NCI-H1048 (cell line): Measurements from ENCODE around the gene TP53INP2.
"Not testable (repeated sequence)": the region's sequence is repeated elsewhere in the genome, so short reads cannot be mapped to it uniquely, and the experiment has no call there.

Source experiments
- DNase-seq: peaks from one replicate; lab custom pipeline; 2025; lab: John Stamatoyannopoulos, UW

Gene TP53INP2

DNA sequence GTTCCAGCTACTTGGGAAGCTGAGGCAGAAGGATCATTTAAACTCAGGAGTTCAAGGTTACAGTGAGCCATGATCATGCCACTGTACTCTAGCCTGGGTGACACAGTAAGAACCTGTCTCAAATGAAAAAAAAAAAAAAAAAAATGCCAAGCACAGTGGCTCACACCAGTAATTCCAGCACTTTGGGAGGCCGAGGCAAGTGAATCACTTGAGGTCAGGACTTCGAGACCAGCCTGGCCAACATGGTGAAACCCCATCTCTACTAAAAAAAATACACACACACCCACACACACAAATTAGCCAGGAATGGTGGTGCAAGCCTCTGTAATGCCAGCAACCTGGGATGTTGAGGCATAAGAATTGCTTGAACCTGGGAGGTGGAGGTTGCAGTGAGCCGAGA lies 18.4 kb downstream of the TP53INP2 start:
- not testable (repeated sequence) for DNase-seq

DNA sequence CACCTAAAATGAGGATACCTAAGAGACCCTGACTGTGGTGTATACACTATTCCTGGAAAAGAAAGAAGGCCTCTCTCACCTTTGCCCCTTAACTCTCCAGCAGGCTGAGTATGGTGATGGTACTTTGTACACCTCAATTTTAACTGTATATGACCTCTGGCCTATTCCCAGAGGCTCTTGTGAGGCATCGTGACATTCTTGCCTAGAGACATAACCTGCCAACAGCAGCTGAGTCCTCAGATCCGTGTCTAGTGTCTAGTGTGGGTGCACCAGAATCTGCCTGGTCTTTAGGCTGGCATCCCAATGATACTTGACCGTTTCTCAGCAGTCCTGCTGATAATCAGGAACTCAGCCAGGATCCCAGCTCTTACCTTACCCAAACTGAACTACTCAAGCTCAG lies 20.0 kb downstream of the TP53INP2 start:
- DNase-seq: no peak

DNA sequence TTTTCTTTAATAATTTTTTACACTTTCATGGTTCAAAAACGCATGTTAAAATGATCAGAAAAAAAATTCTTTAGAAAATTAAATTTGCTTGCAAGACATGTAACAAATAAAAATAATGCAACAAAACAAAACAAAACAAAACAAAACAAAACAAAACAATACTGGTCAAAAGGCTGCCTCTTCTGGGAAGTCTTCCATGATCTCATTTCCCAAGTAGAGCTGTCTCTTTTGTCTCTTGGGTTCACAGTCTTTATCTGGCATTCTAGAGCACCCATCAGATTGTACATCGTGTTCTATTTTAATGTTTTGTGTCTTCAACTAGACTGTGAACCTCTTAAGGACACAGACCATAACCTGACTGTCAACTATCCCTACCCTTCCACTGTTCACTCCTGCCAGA lies 25.3 kb downstream of the TP53INP2 start:
- DNase-seq: no peak

DNA sequence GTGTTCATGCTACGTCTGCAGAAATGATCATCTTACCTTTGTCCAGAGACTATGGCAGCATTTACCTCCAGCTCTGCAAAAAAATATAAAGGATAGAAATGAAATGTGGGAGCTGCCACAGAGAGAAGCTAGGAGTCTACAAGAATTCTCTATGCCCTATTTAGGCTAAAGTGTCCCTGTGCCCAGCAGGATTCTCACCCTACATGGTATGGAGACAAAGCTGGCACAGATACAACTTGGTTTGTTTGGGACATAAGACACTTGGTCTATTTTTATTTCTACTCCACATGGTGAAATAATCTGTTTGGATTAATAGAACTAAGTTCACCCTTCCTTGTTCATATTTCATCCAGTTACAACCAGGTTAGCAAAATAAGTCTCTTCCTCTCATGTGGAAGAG lies 28.4 kb downstream of the TP53INP2 start:
- no peak for DNase-seq

DNA sequence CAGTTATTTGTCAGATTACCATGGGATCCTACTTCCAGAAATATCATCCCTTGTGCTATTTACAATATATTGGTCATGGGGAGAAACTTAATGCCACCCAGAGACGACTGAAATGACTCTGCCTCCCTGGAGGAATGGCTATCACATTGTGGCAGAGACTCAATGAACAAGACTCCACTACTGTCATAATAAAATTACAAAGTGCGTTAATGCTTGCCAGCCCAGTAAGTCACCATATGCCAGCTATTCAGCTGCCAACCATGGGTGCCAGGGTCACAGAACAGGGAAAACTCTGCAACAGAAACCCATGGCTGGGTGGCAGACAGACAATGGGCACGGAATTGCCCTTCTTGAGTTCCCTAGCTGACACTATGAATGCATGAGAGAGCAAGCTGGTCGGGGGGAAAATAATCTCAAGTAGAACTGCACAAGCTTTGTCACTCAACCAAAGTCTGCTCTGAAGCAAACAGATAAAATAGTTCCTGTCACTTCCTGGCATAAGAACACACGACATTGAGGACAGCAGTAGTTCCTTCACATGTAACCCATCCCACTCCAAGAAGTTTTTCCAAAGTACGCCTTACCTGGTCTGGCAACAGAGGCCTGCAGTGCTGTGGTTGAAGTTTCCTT lies 32.1 kb downstream of the TP53INP2 start:
- no peak for DNase-seq

DNA sequence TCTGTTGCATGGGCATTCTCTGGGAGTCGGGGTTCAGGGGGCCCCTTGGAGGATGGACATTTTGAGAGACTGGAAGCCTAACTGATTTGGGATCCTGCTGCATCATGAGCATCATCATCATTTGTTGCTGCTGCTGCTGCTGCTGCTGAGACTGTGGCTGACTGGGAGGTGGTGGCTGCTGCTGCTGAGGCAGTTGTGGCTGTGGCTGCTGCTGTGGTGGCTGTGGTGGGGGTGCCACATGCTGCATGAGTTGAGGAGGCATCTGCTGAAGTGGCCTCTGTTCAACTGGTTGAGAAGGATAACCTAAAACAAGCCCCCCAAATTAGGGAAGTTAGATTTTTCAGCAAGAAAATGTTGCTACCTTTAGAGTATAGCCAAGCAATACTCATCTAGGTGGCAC lies 38.9 kb downstream of the TP53INP2 start:
- DNase-seq: no peak

DNA sequence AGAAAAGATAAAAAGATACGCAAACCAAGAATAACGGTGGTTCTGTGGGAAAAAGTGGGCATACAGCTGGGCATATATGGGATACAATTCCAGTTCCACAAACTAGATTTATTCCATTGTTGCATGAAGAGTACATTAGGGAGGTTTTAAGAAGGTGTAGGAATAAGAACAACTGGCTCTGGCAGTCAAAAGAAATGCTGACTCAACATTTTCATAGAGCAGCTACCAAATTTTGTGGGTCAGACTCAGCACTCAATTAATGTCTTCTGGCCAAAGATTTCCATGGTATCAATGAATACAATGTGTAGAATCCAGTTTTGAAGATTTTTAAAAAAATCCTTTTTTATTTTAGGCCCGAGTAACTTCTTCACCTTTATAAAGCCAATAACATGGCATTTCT lies 40.2 kb downstream of the TP53INP2 start:
- DNase-seq: no peak

DNA sequence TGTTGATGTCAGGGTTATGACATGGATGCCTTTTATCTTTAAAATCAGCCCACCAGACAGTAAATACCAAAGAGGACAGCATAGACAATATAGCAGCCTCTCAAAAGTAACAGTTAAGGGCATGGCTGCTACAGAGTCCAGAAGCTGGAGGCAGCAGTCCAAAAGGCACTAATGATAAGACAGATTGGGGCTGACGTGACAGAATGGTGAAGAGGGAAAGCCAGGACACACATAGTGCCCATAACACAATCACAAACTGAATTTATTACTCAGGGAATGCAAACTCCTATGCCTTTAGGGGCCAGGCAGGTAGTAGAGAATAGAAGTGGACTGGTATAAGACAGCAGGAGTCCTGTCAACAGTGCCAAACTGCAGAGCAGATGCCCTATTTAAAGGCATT lies 40.7 kb downstream of the TP53INP2 start:
- no peak for DNase-seq

DNA sequence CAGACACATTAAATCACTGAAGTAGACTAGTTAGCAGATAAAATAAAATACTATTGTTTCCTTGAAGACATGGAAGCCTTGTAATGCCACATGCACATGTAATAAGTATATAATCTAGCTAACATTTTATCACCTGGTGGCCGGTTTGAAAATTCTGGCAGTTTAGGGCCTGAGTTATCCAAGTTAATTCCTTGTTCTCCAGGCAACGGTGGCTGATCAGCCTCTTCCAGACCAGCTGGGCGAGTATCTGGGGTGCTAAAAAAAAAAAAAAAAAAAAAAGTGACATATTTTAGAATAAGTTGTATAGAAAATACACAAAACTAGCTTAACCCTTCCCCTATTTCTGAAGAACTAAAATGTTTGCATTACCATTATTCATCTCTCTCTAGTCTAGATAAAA lies 42.5 kb downstream of the TP53INP2 start:
- no peak for DNase-seq

DNA sequence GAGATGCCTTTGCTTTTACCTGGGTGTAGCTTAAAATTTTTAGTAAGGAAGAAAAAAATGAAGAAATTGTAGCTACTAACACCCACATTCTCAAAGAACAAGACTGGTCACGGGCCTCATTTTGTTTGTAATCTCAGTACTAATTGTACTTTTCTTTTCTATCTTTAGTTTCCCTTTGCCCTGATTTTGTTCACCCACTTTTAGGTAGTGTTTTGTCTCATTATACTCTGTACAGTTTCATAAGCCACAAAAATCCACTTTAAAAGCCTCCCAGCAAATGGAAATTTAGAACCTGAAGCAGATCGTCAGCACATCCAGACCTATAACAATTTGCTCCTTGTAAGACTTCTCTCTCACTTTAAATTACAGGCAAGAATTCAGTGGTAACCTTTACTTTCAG lies 43.3 kb downstream of the TP53INP2 start:
- DNase-seq: no peak

DNA sequence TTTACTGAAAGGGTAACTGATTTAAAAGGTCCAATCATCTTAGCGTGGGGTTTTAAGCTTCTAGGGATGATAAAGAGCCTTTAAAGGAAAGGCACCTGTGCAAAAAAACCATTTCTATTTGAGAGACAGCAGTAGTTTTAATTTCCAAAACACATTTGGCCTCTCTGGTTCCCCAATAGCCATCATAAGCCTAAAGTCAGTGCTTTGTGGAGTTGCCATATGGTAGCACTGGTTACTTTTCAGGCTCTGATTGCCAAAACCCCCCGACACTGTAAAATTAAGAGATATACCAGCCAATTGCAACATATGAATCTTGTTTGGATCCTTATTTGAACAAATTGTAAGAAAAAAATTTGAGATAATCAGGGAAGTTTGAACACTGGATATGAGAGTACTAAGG lies 44.6 kb downstream of the TP53INP2 start:
- no peak for DNase-seq

DNA sequence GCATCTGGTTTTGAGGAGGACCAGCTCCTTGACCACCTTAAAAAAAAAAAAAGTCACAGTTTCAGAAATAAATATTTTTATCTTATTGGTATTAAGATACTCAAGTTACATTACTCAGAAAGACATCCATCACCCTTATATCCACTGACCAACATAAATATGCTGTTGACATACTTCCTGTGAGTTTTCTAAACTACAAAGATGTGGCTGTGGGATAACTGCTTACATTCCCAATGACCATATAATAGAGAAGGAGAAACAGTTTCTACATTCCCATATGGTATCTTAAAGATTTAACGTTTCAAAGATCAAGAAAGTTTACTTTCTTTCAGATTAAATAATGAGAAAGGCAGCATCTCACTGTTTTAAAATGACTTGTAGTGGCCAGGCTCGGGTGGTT lies 46.3 kb downstream of the TP53INP2 start:
- no peak for DNase-seq

DNA sequence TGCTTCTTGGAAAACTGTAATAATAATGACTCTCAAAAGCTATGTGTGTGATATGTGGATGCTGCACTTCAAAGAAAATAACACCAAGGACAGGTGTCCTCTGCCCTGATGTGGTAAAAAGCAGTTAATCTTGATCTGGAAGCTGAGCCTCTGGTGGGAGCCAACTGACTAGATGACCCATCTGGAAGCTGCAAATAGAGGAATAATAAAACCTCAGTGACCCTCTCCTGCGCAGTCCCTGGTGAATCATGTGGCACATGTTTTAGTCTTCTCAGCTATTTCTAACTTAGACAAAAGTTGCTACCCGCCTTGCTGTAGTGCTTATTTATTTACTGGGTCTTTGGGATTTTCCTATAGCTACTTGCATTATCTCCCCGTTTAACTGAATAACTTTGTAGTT lies 47.3 kb downstream of the TP53INP2 start:
- DNase-seq: no peak

DNA sequence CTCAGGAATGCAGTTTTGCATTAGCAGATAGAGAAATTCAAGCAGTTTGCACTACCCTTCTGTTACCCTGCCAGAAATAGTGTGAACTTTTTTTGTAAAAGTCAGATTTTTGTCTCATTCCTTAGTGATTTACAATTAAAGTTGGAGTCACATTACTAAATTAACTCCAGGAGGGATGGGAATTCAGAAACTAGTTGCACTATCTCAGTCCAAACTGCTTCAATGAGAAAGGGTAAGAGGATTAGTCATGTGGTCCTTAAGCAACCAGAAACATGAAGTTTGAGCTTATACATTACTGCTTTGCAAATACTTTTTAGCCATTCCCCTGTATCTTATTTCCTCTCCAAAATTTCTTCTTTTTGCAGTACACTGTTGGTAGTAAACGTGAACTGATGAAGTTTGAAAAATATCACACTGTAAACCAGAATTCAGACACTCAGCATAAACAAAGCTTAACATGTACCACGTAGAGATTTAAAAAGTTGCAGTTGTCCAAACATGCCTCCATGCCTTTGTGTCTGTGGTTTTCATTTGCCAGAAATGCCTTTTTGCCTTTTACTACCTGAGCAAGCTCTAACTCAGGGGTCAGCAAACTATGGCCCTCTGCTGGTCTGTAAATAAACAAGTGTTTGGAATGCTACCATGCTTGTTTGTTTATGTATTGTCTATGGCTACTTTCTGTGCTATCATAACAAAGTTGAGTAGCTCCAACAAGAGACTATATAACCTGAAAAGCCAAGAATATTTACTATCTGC lies 49.7 kb downstream of the TP53INP2 start:
- no peak for DNase-seq

DNA sequence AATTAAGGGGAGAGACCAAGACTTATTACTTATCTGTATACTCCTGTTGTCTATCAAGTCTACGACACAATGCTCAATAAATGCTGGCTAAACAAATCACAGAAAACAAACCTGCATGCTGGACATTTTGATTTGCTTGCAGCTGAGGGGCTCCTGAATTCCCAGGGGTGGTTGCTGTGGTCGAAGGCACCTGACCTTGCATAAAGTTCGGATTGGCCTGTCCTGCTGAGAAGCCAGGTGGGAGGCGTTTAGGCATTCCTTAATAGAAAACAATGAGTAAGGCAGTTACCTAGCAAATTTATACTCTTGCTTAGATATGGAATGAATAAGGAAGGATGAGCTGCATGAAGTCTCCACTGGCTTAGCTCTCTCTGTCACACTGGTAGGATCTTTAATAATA lies 50.5 kb downstream of the TP53INP2 start:
- DNase-seq: no peak

DNA sequence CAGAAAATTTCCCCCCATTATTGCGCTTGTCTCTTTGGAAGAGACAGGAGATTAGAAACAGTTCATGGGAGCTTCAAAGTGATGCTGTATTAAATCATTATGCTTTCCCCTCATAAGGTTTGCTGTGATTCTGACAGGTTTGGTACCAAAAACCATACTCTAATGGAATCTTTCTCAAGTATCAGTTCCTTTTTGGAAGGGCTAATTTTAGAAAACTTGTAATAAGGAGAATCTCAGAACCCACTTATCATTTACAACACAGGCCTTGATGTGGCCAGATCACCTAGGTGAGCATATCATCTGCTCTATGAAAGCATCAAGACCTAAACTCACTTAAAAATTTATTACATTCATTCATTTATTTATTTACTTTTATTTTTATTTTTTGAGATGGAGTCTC lies 51.2 kb downstream of the TP53INP2 start:
- no peak for DNase-seq

DNA sequence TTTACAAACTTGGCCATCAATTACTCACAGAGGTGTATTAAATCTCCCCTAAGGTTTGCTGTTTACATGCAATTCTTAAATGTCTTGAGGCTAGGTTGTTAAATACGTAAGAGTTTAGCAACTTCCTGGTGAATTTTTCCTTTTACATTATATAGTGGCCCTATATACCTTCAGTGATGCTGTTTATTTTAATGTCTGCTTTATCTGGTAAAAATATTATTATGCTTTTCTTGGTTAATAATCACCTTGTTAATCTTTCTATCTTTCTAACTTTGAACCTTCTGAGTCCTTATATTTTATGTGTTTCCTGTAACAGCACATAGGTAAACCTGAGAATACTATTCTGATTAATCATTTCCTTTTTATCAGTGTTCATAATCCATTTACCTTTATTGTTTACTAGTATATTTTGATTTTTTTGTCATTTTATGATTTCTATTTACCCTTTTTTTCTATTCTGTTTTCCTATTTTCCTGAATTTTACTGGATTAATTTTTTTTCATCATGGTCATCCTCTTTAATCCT lies 57.9 kb downstream of the TP53INP2 start:
- no peak for DNase-seq
